ENCODE results near the gene SNX19.

The SNX19 gene

GRCh38 chr11:130832566-130833425 is 83.5 kb downstream of the SNX19 start:
- H3K4me3 Mint-ChIP-seq, result no peak overlapping the region
- no peak overlapping the region for H3K27ac Mint-ChIP-seq
- H3K36me3 Mint-ChIP-seq, result no peaks in the 10 kb centered on the region
- H3K9me3 Mint-ChIP-seq, result peaks cover 2% of the 10 kb centered on the region
- CTCF ChIA-PET, result interaction anchor here (0.6 to 1.5 kb wide), 3 partner anchors 15 to 398 kb away, joined by 3 read pairs; no protein-coding TSS in a partner anchor
- no peak for DNase-seq
- no peaks in the 10 kb centered on the region for H3K4me1 Mint-ChIP-seq
- peaks cover 12% of the 10 kb centered on the region for H3K27me3 Mint-ChIP-seq

- H3K36me3 Mint-ChIP-seq, result no peaks in the 10 kb centered on the region
- peaks cover 5% of the 10 kb centered on the region for H3K27me3 Mint-ChIP-seq
- no peak for DNase-seq
- no peaks in the 10 kb centered on the region for H3K4me1 Mint-ChIP-seq
- no peak overlapping the region for H3K27ac Mint-ChIP-seq
- no peak overlapping the region for H3K4me3 Mint-ChIP-seq
- H3K9me3 Mint-ChIP-seq, result peaks cover 2% of the 10 kb centered on the region
- CTCF ChIA-PET, result no interaction called here
Observed at GRCh38 chr11:130831976-130832375, 84.3 kb downstream of the SNX19 start.

- H3K27me3 Mint-ChIP-seq, result peaks cover 4% of the 10 kb centered on the region
- no peak for DNase-seq
- CTCF ChIA-PET, result no interaction called here
Observed at GRCh38 chr11:130831506-130831905, 84.8 kb downstream of the SNX19 start.

GRCh38 chr11:130830566-130830965 is 85.7 kb downstream of the SNX19 start:
- Mint-ChIP-seq H3K27me3 (peaks cover 10% of the 10 kb centered on the region), H3K36me3 (no peaks in the 10 kb centered on the region), H3K4me1 (no peaks in the 10 kb centered on the region), H3K4me3 (no peak overlapping the region), H3K27ac (no peak overlapping the region), H3K9me3 (no peaks in the 10 kb centered on the region)
- DNase-seq, result no peak
- CTCF ChIA-PET, result interaction anchor here (0.8 kb wide), 1 partner anchor 31 kb away, joined by 3 read pairs; no protein-coding TSS in a partner anchor

More at GRCh38 chr11:130831506-130831905, 84.8 kb downstream of the SNX19 start:
- Mint-ChIP-seq H3K4me3 (no peak overlapping the region), H3K27ac (no peak overlapping the region), H3K9me3 (no peaks in the 10 kb centered on the region), H3K36me3 (no peaks in the 10 kb centered on the region), H3K4me1 (no peaks in the 10 kb centered on the region)

GRCh38 chr11:130829920-130830511 is 86.3 kb downstream of the SNX19 start:
- CTCF ChIA-PET, result interaction anchor here (0.8 kb wide), 1 partner anchor 32 kb away, joined by 3 read pairs; no protein-coding TSS in a partner anchor
- Mint-ChIP-seq H3K27ac (no peak overlapping the region), H3K4me3 (no peak overlapping the region)

GRCh38 chr11:130828741-130829140 is 87.5 kb downstream of the SNX19 start:
- peaks cover 6% of the 10 kb centered on the region for H3K27me3 Mint-ChIP-seq
- H3K4me3 Mint-ChIP-seq, result no peak overlapping the region
- DNase-seq, result no peak
- no peaks in the 10 kb centered on the region for H3K4me1 Mint-ChIP-seq
- no peaks in the 10 kb centered on the region for H3K9me3 Mint-ChIP-seq
- H3K27ac Mint-ChIP-seq, result no peak overlapping the region
- CTCF ChIA-PET, result interaction anchor here (0.7 to 1.3 kb wide), 3 partner anchors 29 to 383 kb away, joined by 3 to 4 read pairs (median 4); no protein-coding TSS in a partner anchor
- no peaks in the 10 kb centered on the region for H3K36me3 Mint-ChIP-seq

More at GRCh38 chr11:130829920-130830511, 86.3 kb downstream of the SNX19 start:
- H3K27me3 Mint-ChIP-seq, result peaks cover 9% of the 10 kb centered on the region
- H3K9me3 Mint-ChIP-seq, result no peaks in the 10 kb centered on the region
- DNase-seq, result no peak
- H3K4me1 Mint-ChIP-seq, result no peaks in the 10 kb centered on the region
- H3K36me3 Mint-ChIP-seq, result no peaks in the 10 kb centered on the region

- Mint-ChIP-seq H3K27me3 (peaks cover 6% of the 10 kb centered on the region), H3K9me3 (no peaks in the 10 kb centered on the region)
Observed at GRCh38 chr11:130827451-130828377, 88.6 kb downstream of the SNX19 start.

GRCh38 chr11:130826572-130826971 is 89.7 kb downstream of the SNX19 start:
- Mint-ChIP-seq H3K4me3 (no peak overlapping the region), H3K9me3 (no peaks in the 10 kb centered on the region), H3K27me3 (peaks cover 6% of the 10 kb centered on the region), H3K4me1 (no peaks in the 10 kb centered on the region), H3K36me3 (no peaks in the 10 kb centered on the region), H3K27ac (no peak overlapping the region)
- CTCF ChIA-PET, result interaction anchor here (1.3 to 1.7 kb wide), 2 partner anchors 392 to 614 kb away, joined by 3 to 6 read pairs; no protein-coding TSS in a partner anchor
- DNase-seq, result no peak

More at GRCh38 chr11:130827451-130828377, 88.6 kb downstream of the SNX19 start:
- H3K4me1 Mint-ChIP-seq, result no peaks in the 10 kb centered on the region
- CTCF ChIA-PET, result interaction anchor here (1.1 to 1.7 kb wide), 3 partner anchors 30 to 393 kb away, joined by 4 to 6 read pairs (median 4); no protein-coding TSS in a partner anchor
- no peak overlapping the region for H3K27ac Mint-ChIP-seq
- no peaks in the 10 kb centered on the region for H3K36me3 Mint-ChIP-seq
- peak; percentile 22 for DNase-seq
- no peak overlapping the region for H3K4me3 Mint-ChIP-seq

GRCh38 chr11:130825983-130826382 is 90.3 kb downstream of the SNX19 start:
- Mint-ChIP-seq H3K4me1 (no peaks in the 10 kb centered on the region), H3K27ac (no peak overlapping the region), H3K9me3 (no peaks in the 10 kb centered on the region), H3K36me3 (no peaks in the 10 kb centered on the region), H3K27me3 (peaks cover 12% of the 10 kb centered on the region), H3K4me3 (no peak overlapping the region)
- DNase-seq, result no peak
- CTCF ChIA-PET, result interaction anchor here (1.3 kb wide), 1 partner anchor 613 kb away, joined by 3 read pairs; no protein-coding TSS in a partner anchor

- H3K27ac Mint-ChIP-seq, result no peak overlapping the region
- H3K4me3 Mint-ChIP-seq, result no peak overlapping the region
- CTCF ChIA-PET, result interaction anchor here (1.3 kb wide), 1 partner anchor 613 kb away, joined by 3 read pairs; no protein-coding TSS in a partner anchor
- no peaks in the 10 kb centered on the region for H3K4me1 Mint-ChIP-seq
- peaks cover 16% of the 10 kb centered on the region for H3K27me3 Mint-ChIP-seq
- no peaks in the 10 kb centered on the region for H3K36me3 Mint-ChIP-seq
- DNase-seq, result no peak
- no peaks in the 10 kb centered on the region for H3K9me3 Mint-ChIP-seq
Observed at GRCh38 chr11:130825561-130825960, 90.7 kb downstream of the SNX19 start.
